ENCODE measurements around the gene ITGB7. TPM values are rescaled to one million over a fixed set of nuclear protein-coding genes. Genes with fewer than 3 reads are reported as not detected.

The ITGB7 gene
- total RNA-seq, 4 donors from 2014 or later = 1.1 to 1.8 (median 1.4) TPM

GRCh38 chr12:53239643-53240258 lies 32.7 kb upstream of the ITGB7 start:
- DNase-seq (ENCODE audit: extremely low spot score) = no peak
- Histone ChIP-seq H3K4me1 (peaks cover 0 to 7% (median 3%) of the 10 kb centered on the region in 4 donors), H3K36me3 (no peaks in the 10 kb centered on the region), H3K27me3 (peaks cover 0 to 11% (median 0%) of the 10 kb centered on the region in 4 donors), H3K9me3 (no peaks in the 10 kb centered on the region), H3K4me3 (no peak overlapping the region), H3K27ac (replicated peaks in 1 of 4) (no peak overlapping the region)
- intact Hi-C loops (cut with DNase I) = no loop called here
- no peak for TF ChIP-seq CTCF (IDR thresholded peaks at IDR 0.05)
- TF ChIP-seq POLR2A (IDR thresholded peaks at IDR 0.05; ENCODE audit: low read depth) = no peak
- TF ChIP-seq EP300 (IDR thresholded peaks at IDR 0.05) = no peak
- no peak for TF ChIP-seq POLR2AphosphoS5 (IDR thresholded peaks at IDR 0.05)
- 87% methylated on average over 10 of the region's 10 CpGs for WGBS

GRCh38 chr12:53236443-53237111 lies 29.5 kb upstream of the ITGB7 start:
- intact Hi-C loops (cut with DNase I) = no loop called here
- H3K9me3 ChIP-seq = no peaks in the 10 kb centered on the region
- no peak for DNase-seq (ENCODE audit: extremely low spot score)
- no peak overlapping the region for H3K27ac ChIP-seq (replicated peaks in 1 of 4)
- H3K4me1 ChIP-seq = peaks cover 27 to 34% (median 32%) of the 10 kb centered on the region in 4 donors
- no peak overlapping the region for H3K4me3 ChIP-seq
- no peaks in the 10 kb centered on the region for H3K27me3 ChIP-seq
- TF ChIP-seq CTCF (IDR thresholded peaks at IDR 0.05) = no peak
- TF ChIP-seq POLR2AphosphoS5 (IDR thresholded peaks at IDR 0.05) = no peak
- TF ChIP-seq EP300 (IDR thresholded peaks at IDR 0.05) = no peak
- no peak for TF ChIP-seq POLR2A (IDR thresholded peaks at IDR 0.05; ENCODE audit: low read depth)
- WGBS = 100% methylated on average over 1 of the region's 1 CpG
- no peaks in the 10 kb centered on the region for H3K36me3 ChIP-seq

- no peaks in the 10 kb centered on the region for H3K36me3 ChIP-seq
- DNase-seq (ENCODE audit: extremely low spot score) = no peak
- H3K27ac ChIP-seq (replicated peaks in 1 of 4) = no peak overlapping the region
- TF ChIP-seq EP300 (IDR thresholded peaks at IDR 0.05) (no peak), POLR2A (IDR thresholded peaks at IDR 0.05; ENCODE audit: low read depth) (no peak), CTCF (IDR thresholded peaks at IDR 0.05) (no peak), POLR2AphosphoS5 (IDR thresholded peaks at IDR 0.05) (no peak)
- peaks cover 34 to 41% (median 39%) of the 10 kb centered on the region in 4 donors for H3K4me1 ChIP-seq
- intact Hi-C loops (cut with DNase I) = no loop called here
- no peaks in the 10 kb centered on the region for H3K27me3 ChIP-seq
- H3K9me3 ChIP-seq = no peaks in the 10 kb centered on the region
- no peak overlapping the region for H3K4me3 ChIP-seq
- WGBS = 72% methylated on average over 9 of the region's 9 CpGs
Measured at GRCh38 chr12:53235742-53236442, 28.8 kb upstream of the ITGB7 start.

- H3K27ac ChIP-seq (replicated peaks in 1 of 4) = peak overlapping the region; percentile 88 to 96 (median 90)
- 58% methylated on average over 3 of the region's 3 CpGs for WGBS
- no peak for TF ChIP-seq POLR2AphosphoS5 (IDR thresholded peaks at IDR 0.05)
- no peak for TF ChIP-seq CTCF (IDR thresholded peaks at IDR 0.05)
- TF ChIP-seq POLR2A (IDR thresholded peaks at IDR 0.05; ENCODE audit: low read depth) = no peak
- TF ChIP-seq EP300 (IDR thresholded peaks at IDR 0.05) = no peak
- no peak overlapping the region for H3K4me3 ChIP-seq
- no peaks in the 10 kb centered on the region for H3K9me3 ChIP-seq
- no peaks in the 10 kb centered on the region for H3K27me3 ChIP-seq
- DNase-seq (ENCODE audit: extremely low spot score) = no peak
- peaks cover 34 to 48% (median 46%) of the 10 kb centered on the region in 4 donors for H3K4me1 ChIP-seq
- no peaks in the 10 kb centered on the region for H3K36me3 ChIP-seq
- intact Hi-C loops (cut with DNase I) = no loop called here
Measured at GRCh38 chr12:53235164-53235563, 28.1 kb upstream of the ITGB7 start.
